Measurements from ENCODE around the gene PHACTR1. TPM values are rescaled to one million over a fixed set of nuclear protein-coding genes. Genes with fewer than 3 reads are reported as not detected.
A peak's percentile ranks its signal among the peaks of the same experiment; 100 is the strongest.

The PHACTR1 gene
- total RNA-seq, 1 donor from 2014 or later: 72.8 TPM

GRCh38 chr6:13307508-13307995 lies 591.0 kb downstream of the PHACTR1 start:
- DNase-seq (no peak), ATAC-seq (peak; percentile 45)
- H3K4me3 ChIP-seq: no peak overlapping the region
- intact Hi-C loops (cut with DNase I): no loop called here
- peak overlapping the region; percentile 12 for H3K27ac ChIP-seq
- H3K36me3 ChIP-seq: peaks cover 58% of the 10 kb centered on the region
- H3K4me1 ChIP-seq: peaks cover 34% of the 10 kb centered on the region
- H3K9me3 ChIP-seq: no peaks in the 10 kb centered on the region
- no peak for TF ChIP-seq CTCF (IDR thresholded peaks at IDR 0.05)
- H3K27me3 ChIP-seq: no peaks in the 10 kb centered on the region

- DNase-seq: no peak
- no peak for ATAC-seq
- Histone ChIP-seq H3K36me3 (peaks cover 65% of the 10 kb centered on the region), H3K9me3 (no peaks in the 10 kb centered on the region), H3K27ac (peak overlapping the region; percentile 12), H3K4me3 (no peak overlapping the region), H3K4me1 (peaks cover 26% of the 10 kb centered on the region), H3K27me3 (no peaks in the 10 kb centered on the region)
- no peak for TF ChIP-seq CTCF (IDR thresholded peaks at IDR 0.05)
- intact Hi-C loops (cut with DNase I): no loop called here
Observed at GRCh38 chr6:13308332-13308731, 591.8 kb downstream of the PHACTR1 start.

- TF ChIP-seq CTCF (IDR thresholded peaks at IDR 0.05): no peak
- no peaks in the 10 kb centered on the region for H3K27me3 ChIP-seq
- no peaks in the 10 kb centered on the region for H3K9me3 ChIP-seq
- H3K4me3 ChIP-seq: no peak overlapping the region
- H3K36me3 ChIP-seq: peaks cover 73% of the 10 kb centered on the region
- intact Hi-C loops (cut with DNase I): no loop called here
- DNase-seq (no peak), ATAC-seq (no peak)
- no peak overlapping the region for H3K27ac ChIP-seq
- peaks cover 13% of the 10 kb centered on the region for H3K4me1 ChIP-seq
Observed at GRCh38 chr6:13311155-13311554, 594.6 kb downstream of the PHACTR1 start.

- Histone ChIP-seq H3K4me1 (no peaks in the 10 kb centered on the region), H3K4me3 (no peak overlapping the region), H3K27ac (no peak overlapping the region), H3K27me3 (no peaks in the 10 kb centered on the region), H3K9me3 (no peaks in the 10 kb centered on the region), H3K36me3 (peaks cover 84% of the 10 kb centered on the region)
- intact Hi-C loops (cut with DNase I): no loop called here
- DNase-seq: no peak
- TF ChIP-seq CTCF (IDR thresholded peaks at IDR 0.05): no peak
- ATAC-seq: no peak
Observed at GRCh38 chr6:13314806-13315205, 598.2 kb downstream of the PHACTR1 start.

- Histone ChIP-seq H3K4me3 (no peak overlapping the region), H3K4me1 (no peaks in the 10 kb centered on the region), H3K27me3 (no peaks in the 10 kb centered on the region), H3K9me3 (no peaks in the 10 kb centered on the region), H3K36me3 (peaks cover 90% of the 10 kb centered on the region), H3K27ac (no peak overlapping the region)
- ATAC-seq (no peak), DNase-seq (no peak)
- intact Hi-C loops (cut with DNase I): no loop called here
- TF ChIP-seq CTCF (IDR thresholded peaks at IDR 0.05): no peak
Observed at GRCh38 chr6:13315896-13316295, 599.3 kb downstream of the PHACTR1 start.

GRCh38 chr6:13318821-13319220 lies 602.3 kb downstream of the PHACTR1 start:
- Histone ChIP-seq H3K4me1 (no peaks in the 10 kb centered on the region), H3K4me3 (no peak overlapping the region), H3K36me3 (peaks cover 100% of the 10 kb centered on the region), H3K27me3 (no peaks in the 10 kb centered on the region), H3K9me3 (no peaks in the 10 kb centered on the region), H3K27ac (no peak overlapping the region)
- intact Hi-C loops (cut with DNase I): no loop called here
- TF ChIP-seq CTCF (IDR thresholded peaks at IDR 0.05): no peak
- DNase-seq: no peak
- ATAC-seq: no peak

All from upper lobe of right lung (tissue), 1 donor.